ENCODE results near the gene CAPZA2. TPM values are rescaled to one million over a fixed set of nuclear protein-coding genes. Genes with fewer than 3 reads are reported as not detected.

The CAPZA2 gene
- total RNA-seq, 1 experiment from 2014 or later = 173 TPM

- DNase-seq (ENCODE audit: unreplicated experiment) = no peak
- H3K27ac Mint-ChIP-seq (ENCODE audit: low read depth, unreplicated experiment) = no peak overlapping the region
- H3K9me3 Mint-ChIP-seq (ENCODE audit: unreplicated experiment) = no peaks in the 10 kb centered on the region
- peaks cover 15% of the 10 kb centered on the region for H3K27me3 Mint-ChIP-seq (ENCODE audit: insufficient read depth, unreplicated experiment)
- no TSS peak for BruUV-seq (replicated peaks)
- intact Hi-C loops (cut with micrococcal nuclease) = no loop called here
- no peaks in the 10 kb centered on the region for H3K4me1 Mint-ChIP-seq (ENCODE audit: insufficient read depth, unreplicated experiment)
- ChIA-PET CTCF (interaction anchor here (0.7 to 0.9 kb wide), 2 partner anchors 8 to 624 kb away, joined by 3 to 4 read pairs; no protein-coding TSS in a partner anchor), POLR2A (interaction anchor here (1.0 kb wide), 1 partner anchor 14 kb away, joined by 3 read pairs; no protein-coding TSS in a partner anchor)
- no peaks in the 10 kb centered on the region for H3K36me3 Mint-ChIP-seq (ENCODE audit: insufficient read depth, unreplicated experiment)
- TF ChIP-seq CTCF (IDR thresholded peaks at IDR 0.05; ENCODE audit: unreplicated experiment) = no peak
- H3K4me3 Mint-ChIP-seq (ENCODE audit: unreplicated experiment) = no peak overlapping the region
Measured at GRCh38 chr7:116938678-116939077, 76.3 kb downstream of the CAPZA2 start.

GRCh38 chr7:116940689-116941370, 78.4 kb downstream of the CAPZA2 start:
- DNase-seq (ENCODE audit: unreplicated experiment) = no peak
- ChIA-PET CTCF (interaction anchor here (0.6 to 1.7 kb wide), 6 partner anchors 8 to 1256 kb away, joined by 3 to 10 read pairs (median 4); no protein-coding TSS in a partner anchor), POLR2A (interaction anchor here (1.0 to 4.3 kb wide), 2 partner anchors 10 to 12 kb away, joined by 3 to 17 read pairs; partner anchors contain the start of gene ST7)
- intact Hi-C loops (cut with micrococcal nuclease) = no loop called here
- Mint-ChIP-seq H3K36me3 (ENCODE audit: insufficient read depth, unreplicated experiment) (no peaks in the 10 kb centered on the region), H3K27ac (ENCODE audit: low read depth, unreplicated experiment) (no peak overlapping the region), H3K27me3 (ENCODE audit: insufficient read depth, unreplicated experiment) (peaks cover 12% of the 10 kb centered on the region), H3K4me3 (ENCODE audit: unreplicated experiment) (no peak overlapping the region), H3K9me3 (ENCODE audit: unreplicated experiment) (no peaks in the 10 kb centered on the region), H3K4me1 (ENCODE audit: insufficient read depth, unreplicated experiment) (no peaks in the 10 kb centered on the region)
- no TSS peak for BruUV-seq (replicated peaks)
- TF ChIP-seq CTCF (IDR thresholded peaks at IDR 0.05; ENCODE audit: unreplicated experiment) = no peak

- no peak overlapping the region for H3K27ac Mint-ChIP-seq (ENCODE audit: low read depth, unreplicated experiment)
- no peak for DNase-seq (ENCODE audit: unreplicated experiment)
- no peaks in the 10 kb centered on the region for H3K36me3 Mint-ChIP-seq (ENCODE audit: insufficient read depth, unreplicated experiment)
- ChIA-PET POLR2A (interaction anchor here (0.9 to 4.3 kb wide), 2 partner anchors 11 to 22 kb away, joined by 3 to 17 read pairs; partner anchors contain the start of gene ST7), CTCF (interaction anchor here (1.0 to 2.2 kb wide), 4 partner anchors 10 to 186 kb away, joined by 3 to 11 read pairs (median 4); no protein-coding TSS in a partner anchor)
- intact Hi-C loops (cut with micrococcal nuclease) = no loop called here
- no peak for TF ChIP-seq CTCF (IDR thresholded peaks at IDR 0.05; ENCODE audit: unreplicated experiment)
- no peaks in the 10 kb centered on the region for H3K27me3 Mint-ChIP-seq (ENCODE audit: insufficient read depth, unreplicated experiment)
- no TSS peak for BruUV-seq (replicated peaks)
- H3K9me3 Mint-ChIP-seq (ENCODE audit: unreplicated experiment) = no peaks in the 10 kb centered on the region
- no peaks in the 10 kb centered on the region for H3K4me1 Mint-ChIP-seq (ENCODE audit: insufficient read depth, unreplicated experiment)
- H3K4me3 Mint-ChIP-seq (ENCODE audit: unreplicated experiment) = no peak overlapping the region
Measured at GRCh38 chr7:116942504-116942903, 80.1 kb downstream of the CAPZA2 start.

GRCh38 chr7:116948934-116949333, 86.5 kb downstream of the CAPZA2 start:
- TF ChIP-seq CTCF (IDR thresholded peaks at IDR 0.05; ENCODE audit: unreplicated experiment) = no peak
- BruUV-seq (replicated peaks) = no TSS peak
- H3K9me3 Mint-ChIP-seq (ENCODE audit: unreplicated experiment) = no peaks in the 10 kb centered on the region
- DNase-seq (ENCODE audit: unreplicated experiment) = no peak
- POLR2A ChIA-PET = no interaction called here
- CTCF ChIA-PET = interaction anchor here (0.6 to 1.4 kb wide), 2 partner anchors 16 to 314 kb away, joined by 3 read pairs; no protein-coding TSS in a partner anchor
- no peaks in the 10 kb centered on the region for H3K27me3 Mint-ChIP-seq (ENCODE audit: insufficient read depth, unreplicated experiment)
- H3K4me1 Mint-ChIP-seq (ENCODE audit: insufficient read depth, unreplicated experiment) = no peaks in the 10 kb centered on the region
- no peak overlapping the region for H3K4me3 Mint-ChIP-seq (ENCODE audit: unreplicated experiment)
- H3K36me3 Mint-ChIP-seq (ENCODE audit: insufficient read depth, unreplicated experiment) = no peaks in the 10 kb centered on the region
- intact Hi-C loops (cut with micrococcal nuclease) = no loop called here
- H3K27ac Mint-ChIP-seq (ENCODE audit: low read depth, unreplicated experiment) = no peak overlapping the region
